EH (cell line): Measurements from ENCODE around the gene SECISBP2L.

Source experiments
- DNase-seq: peaks from one replicate; pipeline ENCODE4 v3.0.0-alpha.2; 2015; ENCODE audit warnings: low read depth

The SECISBP2L gene

GRCh38 chr15:48992545-48992944 is 53.7 kb downstream of the SECISBP2L start:
- DNase-seq, result no peak

DNA sequence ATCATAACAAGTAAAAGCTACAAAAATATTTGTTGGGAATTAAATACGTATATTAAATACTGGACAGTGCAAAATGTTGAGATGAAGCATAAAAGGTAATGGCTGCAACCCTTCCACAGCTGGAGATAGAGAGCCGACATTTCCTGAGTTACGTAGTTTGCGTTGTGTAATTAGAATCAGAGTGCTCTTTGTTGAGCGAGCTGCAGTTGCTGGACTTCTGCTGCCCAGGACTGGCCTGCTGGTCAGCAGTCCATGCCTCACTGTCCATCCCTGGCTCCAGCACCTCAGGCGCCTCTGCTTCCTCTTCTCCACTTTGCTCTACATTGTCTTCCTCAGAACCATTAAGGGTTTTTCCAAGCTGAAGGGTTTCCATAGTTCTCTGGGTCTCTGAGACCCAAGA is 54.1 kb downstream of the SECISBP2L start:
- no peak for DNase-seq

DNA sequence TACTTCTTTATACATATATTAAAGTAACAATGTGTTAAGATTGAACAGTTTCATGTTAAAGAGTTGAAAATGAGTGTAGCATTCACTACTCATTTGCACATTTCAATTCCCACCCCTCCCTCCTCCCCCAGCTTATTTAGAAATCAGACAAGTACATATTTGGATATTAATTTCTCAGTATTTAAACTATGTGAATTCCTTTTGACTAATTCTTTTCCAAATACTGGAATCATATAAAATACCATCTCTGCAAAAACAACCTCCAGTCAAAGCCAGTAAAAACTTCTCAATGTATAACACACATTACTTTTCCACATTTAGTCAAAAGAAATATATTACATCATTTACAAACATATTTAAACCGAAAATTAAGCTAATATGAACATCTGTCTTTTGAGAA is 57.1 kb downstream of the SECISBP2L start:
- DNase-seq, result peak; percentile 62

DNA sequence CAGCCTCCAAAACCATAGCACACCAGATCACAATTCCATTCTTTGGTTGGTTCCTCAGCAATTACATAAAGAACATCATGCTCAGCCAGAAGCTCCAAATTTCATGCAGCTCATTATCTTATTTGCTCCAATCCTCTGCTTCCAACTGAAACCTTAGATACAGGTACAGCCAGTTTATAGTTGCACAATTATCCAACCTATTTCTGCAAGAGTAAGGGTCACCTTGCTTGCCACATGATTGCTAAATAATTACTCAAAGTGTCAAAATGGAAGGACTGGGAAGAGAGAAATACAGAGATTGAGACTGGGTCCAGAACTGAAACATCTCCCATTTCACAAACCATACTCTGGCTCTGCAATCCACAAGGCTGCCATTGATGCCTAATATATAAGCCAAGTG is 59.1 kb downstream of the SECISBP2L start:
- no peak for DNase-seq

GRCh38 chr15:48986240-48986639 is 60.0 kb downstream of the SECISBP2L start:
- DNase-seq, result no peak

DNA sequence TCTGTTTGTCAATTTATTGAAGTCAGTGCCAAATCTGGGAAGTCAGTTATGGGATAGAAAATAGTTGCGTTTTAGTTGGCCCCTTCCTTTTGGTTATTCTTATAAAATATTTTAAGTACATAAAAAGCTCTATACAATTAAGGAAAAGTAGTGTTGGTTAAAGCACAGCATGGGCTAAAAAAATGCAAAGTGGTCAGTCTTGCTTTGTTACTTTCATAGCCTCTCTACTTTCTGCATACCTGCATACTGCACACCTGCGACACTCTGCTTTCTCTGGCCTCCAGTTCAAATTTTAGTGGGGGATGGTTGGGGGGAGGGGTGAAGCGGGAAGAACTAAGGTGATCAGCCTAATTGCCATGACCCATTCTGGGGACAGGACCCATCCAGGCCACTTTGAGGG is 60.7 kb downstream of the SECISBP2L start:
- DNase-seq, result no peak

- peak; percentile 47 for DNase-seq
Observed at GRCh38 chr15:48984811-48985352, 61.4 kb downstream of the SECISBP2L start.

- DNase-seq, result no peak
Observed at GRCh38 chr15:48984021-48984710, 62.1 kb downstream of the SECISBP2L start.

DNA sequence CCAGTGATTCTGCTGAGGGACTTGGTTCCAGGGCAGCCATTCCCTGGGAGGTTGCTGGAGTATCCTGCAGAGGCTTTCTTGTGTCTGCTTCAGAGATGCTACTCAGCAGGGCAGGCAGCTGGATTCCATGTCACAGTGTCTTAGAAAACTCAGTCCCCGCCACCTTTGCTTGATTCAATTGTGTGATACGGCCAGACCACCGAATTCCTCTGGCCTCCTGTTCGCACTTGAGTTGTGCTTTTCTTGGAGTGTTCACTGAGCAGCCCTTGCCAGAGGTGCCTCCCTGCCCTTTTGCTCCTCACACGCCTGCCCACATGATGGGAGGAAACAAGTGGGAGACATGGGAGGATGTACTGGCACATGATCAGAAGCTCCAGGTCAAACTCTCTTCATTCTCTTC is 62.9 kb downstream of the SECISBP2L start:
- no peak for DNase-seq

- DNase-seq, result peak; percentile 14
Observed at GRCh38 chr15:48981941-48982340, 64.3 kb downstream of the SECISBP2L start.

- DNase-seq, result peak; percentile 11
Observed at GRCh38 chr15:48978638-48979037, 67.6 kb downstream of the SECISBP2L start.

GRCh38 chr15:48976444-48977088 is 69.7 kb downstream of the SECISBP2L start:
- no peak for DNase-seq

DNA sequence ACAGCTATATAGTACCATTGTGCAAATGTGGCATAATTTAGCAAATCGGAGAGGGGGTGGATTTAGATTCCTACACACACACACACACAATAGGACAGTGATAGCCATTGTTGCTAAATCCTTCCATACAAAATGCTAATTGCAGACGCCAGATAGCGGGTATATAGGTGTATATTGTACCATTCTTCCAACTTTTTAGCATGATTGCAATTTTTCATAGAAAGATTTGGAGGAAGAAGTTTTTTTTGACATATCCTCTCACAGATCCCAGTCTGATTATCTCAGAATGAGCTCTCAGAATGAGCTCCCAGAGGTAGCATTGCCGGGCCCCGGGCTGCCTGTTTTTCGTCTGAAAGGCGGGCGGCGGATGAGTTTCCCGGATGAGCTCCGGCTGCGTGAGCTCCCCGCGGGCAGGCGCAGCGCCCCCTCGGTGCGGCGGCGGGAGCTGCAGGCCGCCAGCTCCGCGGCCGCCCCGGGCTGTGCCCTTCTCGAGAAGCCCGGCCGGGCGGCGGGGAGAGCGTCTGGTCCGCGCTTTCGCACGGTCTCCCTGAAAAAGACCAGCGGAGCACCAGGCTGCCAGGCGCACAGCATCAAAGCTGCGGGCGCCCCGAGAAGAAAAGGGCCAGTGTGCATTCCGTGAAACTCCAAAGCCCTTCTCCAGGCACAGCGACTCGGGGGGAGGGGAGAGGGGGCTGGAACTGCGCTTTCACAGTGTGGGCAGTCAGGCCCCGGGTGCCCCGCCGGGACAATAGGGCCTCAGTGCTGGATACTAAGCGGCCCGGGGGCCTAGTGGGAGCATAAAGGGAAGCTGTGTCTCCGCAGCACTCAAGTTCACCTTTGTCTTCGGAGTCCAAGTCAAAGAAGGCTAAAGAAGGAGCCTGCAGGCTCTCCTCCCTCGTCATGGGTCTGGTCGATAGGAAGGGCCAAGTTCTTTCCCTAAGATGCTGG is 70.5 kb downstream of the SECISBP2L start:
- peak; percentile 79 for DNase-seq

DNA sequence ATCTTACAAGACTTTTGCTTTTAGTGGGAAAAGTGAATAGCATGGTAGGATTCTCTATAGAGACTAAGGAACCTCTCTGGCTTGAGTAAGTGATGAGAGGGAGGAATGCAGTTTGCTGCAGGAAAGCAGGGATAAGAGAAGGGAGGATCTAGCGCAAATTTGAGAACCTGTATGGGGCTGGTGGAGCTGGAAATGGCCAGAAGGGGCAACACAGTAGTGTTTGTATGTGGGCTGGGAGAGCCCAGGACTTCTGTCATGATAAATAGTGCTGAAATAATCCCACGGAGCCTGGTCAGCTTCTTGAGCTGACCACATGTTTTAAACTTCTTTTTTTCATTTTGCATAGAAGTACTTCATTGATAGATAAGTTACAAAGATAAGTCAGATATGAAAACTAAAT is 71.4 kb downstream of the SECISBP2L start:
- no peak for DNase-seq

DNA sequence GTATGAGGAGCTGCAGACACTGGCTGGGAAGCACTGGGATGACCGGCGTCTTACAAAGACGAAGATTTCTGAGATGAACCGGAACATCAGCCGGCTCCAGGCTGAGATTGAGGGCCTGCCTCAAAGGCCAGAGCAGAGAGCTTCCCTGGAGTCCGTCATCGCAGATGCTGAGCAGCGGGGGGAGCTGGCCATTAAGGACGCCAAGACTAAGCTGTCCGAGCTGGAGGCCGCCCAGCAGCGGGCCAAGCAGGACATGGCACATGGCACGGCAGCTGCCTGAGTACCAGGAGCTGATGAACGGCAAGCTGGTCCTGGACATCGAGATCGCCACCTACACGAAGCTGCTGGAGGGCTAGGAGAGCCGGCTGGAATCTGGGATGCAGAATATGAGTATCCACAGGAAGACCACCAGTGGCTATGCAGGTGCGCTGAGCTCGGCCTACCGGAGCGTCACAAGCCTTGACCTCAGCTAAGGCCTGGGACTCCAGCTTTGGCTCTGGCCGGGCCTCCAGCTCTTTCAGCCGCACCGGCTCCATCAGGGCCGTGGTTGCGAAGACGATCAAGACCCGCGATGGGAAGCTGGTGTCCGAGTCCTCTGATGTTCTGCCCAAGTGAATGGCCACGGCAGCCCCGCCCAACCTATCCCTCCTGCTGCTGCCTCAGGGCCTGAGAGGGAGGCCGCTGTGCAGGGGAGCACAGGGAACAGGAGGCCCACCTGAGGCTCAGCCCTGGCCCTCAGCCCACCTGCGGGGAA is 73.3 kb downstream of the SECISBP2L start:
- no peak for DNase-seq

DNA sequence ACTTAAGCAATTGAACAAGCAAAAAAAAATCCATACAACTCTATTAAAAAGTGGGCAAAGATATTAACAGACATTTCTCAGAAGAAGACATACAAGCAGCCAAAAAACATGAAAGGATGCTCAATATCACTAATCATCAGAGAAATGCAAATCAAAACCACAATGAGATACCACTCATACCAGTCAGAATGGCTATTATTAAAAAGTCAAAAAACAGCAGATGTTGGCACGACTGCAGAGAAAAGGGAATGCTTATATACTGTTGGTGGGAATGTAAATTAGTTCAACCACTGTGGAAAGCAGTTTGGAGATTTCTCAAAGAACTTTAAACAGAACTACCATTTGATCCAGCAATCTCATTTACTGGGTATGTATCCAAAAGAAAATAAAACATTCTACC is 75.3 kb downstream of the SECISBP2L start:
- DNase-seq, result peak; percentile 85

DNA sequence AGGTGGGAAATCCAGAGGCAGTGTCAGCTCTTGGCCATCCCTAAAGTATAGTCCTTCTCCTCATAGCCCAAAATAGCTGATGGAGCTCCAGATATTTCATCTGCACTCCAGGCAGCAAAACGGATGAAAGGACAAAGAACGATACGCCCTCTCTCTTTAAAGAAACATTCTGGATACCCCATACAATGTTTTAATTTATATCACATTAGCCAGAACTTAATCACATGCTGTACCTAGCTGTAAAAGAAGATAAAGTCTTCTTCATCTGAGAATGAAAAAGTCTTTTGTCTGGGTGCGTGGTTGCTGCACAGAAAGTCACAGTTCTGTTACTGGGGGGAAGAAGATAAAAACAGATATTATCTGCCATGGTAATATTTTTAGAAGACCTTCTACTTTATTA is 78.2 kb downstream of the SECISBP2L start:
- no peak for DNase-seq

DNA sequence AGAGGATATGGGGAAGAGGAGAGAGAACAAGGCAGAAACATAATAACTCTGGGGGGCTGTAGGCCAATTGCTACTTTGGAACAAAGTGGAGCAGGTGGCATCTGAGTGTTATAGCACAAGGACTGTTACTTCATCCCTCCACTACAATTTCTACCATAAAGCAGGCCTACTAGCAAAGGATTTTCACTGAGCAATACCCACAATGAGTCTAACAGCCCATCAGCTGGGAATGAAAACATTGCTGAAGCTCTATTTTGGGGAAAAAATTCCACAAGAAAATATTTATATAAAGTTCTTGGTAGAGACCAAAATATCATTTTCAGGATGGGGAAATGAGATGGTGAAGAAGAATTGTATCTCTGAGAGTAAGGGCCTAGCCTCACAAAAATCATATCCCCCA is 78.9 kb downstream of the SECISBP2L start:
- peak; percentile 48 for DNase-seq

DNA sequence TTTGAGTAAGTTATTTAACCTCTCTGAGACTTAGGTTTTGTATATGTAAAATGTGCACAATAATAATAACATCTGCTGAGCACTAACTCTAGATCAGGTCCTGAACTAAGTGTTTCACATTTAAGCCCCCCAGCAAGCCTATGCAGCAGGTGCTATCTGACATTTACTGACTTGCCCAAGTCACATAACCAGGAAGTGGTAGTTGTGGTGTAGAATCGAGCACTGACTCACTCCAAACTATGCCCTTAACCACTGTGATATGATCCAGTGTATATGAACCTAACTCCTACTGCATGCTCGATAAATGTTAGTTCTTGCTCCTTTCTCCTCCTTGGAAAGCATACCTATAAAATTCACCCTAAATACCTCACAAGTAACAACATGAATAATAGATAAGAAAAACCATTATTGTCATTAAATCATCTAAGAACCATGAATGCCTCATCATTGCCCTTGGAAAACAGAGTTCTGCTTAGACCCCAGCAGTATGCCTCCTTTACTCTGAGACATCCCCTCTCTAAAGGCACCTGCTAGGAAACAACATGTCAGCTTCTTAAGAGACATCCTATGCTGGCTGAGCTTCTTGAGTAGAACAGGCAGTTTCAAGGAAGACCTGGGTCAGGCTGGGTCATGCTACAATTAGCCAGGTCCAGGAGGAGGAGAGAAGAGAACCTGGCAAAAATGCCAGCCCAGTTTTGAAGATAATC is 79.5 kb downstream of the SECISBP2L start:
- DNase-seq, result peak; percentile 76

DNA sequence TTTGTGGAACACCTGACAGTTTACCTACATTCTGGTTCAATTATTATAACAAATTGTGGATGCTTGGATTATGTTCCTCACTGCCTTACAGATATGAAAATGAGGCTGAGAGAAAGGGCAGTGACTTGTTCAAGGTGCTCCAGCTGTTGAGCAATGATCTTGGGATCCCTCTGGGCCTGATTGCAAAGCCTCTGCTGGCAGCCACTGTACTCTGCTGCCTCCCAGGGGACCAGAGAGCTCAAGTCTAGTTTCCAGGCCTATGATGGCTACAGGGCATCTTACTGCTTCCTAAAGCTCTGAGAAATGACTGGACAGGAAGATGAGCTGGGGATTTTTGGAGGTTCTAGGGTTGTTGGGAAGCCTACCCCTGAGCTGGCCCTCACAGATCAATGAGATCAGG is 80.3 kb downstream of the SECISBP2L start:
- DNase-seq, result peak; percentile 77

- DNase-seq, result no peak
Observed at GRCh38 chr15:48964898-48965297, 81.3 kb downstream of the SECISBP2L start.
